ENCODE results near the gene RIMOC1.

The RIMOC1 gene

GRCh38 chr5:41908374-41909079 lies 4.4 kb downstream of the RIMOC1 start:
- no peak for TF ChIP-seq CTCF (IDR thresholded peaks at IDR 0.05; ENCODE audit: control insufficient read depth, extremely low read depth, insufficient read depth)
- no peak for DNase-seq (ENCODE audit: low read depth)
- no peak overlapping the region for H3K4me3 ChIP-seq (ENCODE audit: low read depth, low read length)

- no peak overlapping the region for H3K4me3 ChIP-seq (ENCODE audit: low read depth, low read length)
- no peak for TF ChIP-seq CTCF (IDR thresholded peaks at IDR 0.05; ENCODE audit: control insufficient read depth, extremely low read depth, insufficient read depth)
- DNase-seq (ENCODE audit: low read depth), result no peak
Measured at GRCh38 chr5:41918105-41918504, 14.0 kb downstream of the RIMOC1 start.

DNA sequence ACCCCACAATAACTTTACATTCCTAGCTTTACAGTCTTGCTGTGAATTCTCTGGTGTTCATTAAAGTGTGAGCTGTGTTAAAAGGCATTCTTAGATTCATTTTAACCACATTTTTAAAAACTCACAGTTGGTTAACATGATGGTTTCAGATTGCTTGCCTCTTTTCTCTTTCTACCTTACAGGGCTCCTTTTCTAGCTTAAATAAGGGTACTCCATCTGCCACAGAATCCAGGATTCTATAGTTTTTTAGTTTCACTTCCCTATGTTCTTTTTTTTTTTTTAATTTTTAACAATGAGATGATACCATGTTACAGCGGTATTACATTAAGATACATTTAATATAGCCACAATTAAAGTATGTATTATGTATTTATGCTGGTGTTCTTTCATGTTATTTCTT lies 17.0 kb downstream of the RIMOC1 start:
- no peak for TF ChIP-seq CTCF (IDR thresholded peaks at IDR 0.05; ENCODE audit: control insufficient read depth, extremely low read depth, insufficient read depth)
- no peak for DNase-seq (ENCODE audit: low read depth)

DNA sequence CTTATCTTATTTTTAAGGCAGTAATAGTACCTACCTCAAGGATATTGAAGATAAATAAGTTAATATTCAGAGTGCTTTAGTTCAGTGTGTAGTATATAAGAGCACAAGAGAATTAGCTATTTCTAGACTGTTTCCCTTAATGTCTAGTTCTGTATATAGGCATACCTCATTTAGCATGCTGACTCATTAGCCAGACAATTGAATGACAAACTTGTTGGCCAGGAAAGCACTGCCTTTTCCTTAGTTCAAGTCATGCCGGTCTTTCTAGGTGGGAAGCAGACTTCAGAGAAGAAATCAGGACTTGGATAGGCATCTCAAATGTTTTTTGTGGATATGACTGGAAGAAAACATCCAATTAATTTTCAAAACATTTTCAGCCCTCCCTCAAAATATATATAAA lies 17.7 kb downstream of the RIMOC1 start:
- TF ChIP-seq CTCF (IDR thresholded peaks at IDR 0.05; ENCODE audit: control insufficient read depth, extremely low read depth, insufficient read depth), result no peak
- no peak for DNase-seq (ENCODE audit: low read depth)
- H3K4me3 ChIP-seq (ENCODE audit: low read depth, low read length), result no peak overlapping the region

More for the DNA sequence above, 17.0 kb downstream of the RIMOC1 start:
- H3K4me3 ChIP-seq (ENCODE audit: low read depth, low read length), result no peak overlapping the region

DNA sequence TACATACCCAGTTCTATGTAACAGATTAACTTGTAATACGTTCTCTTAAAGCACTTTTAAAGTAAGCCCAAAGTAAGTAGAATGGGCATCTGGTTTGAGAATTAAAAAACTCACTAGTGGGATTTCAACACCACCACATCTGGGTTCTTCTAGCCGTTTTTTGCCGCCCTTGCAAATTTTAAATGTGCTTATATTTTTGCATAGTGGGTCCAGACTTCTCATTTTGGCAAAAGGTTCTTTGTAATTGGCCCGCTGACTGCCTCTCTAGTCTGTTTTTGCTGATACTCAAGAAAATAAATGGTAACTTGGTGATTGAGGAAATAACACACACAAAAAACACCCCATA lies 20.4 kb downstream of the RIMOC1 start:
- DNase-seq (ENCODE audit: low read depth), result no peak
- TF ChIP-seq CTCF (IDR thresholded peaks at IDR 0.05; ENCODE audit: control insufficient read depth, extremely low read depth, insufficient read depth), result no peak
- H3K4me3 ChIP-seq (ENCODE audit: low read depth, low read length), result peak overlapping the region; percentile 71

GRCh38 chr5:41924872-41925554 lies 20.9 kb downstream of the RIMOC1 start, which contains the start of gene FBXO4:
TSS of gene FBXO4 (plus strand) at chr5:41925281. CDS start at chr5:41925310, 29 bp downstream.
- peak; percentile 57 for DNase-seq (ENCODE audit: low read depth)
- TF ChIP-seq CTCF (IDR thresholded peaks at IDR 0.05; ENCODE audit: control insufficient read depth, extremely low read depth, insufficient read depth), result peak; percentile 91
- H3K4me3 ChIP-seq (ENCODE audit: low read depth, low read length), result peak within 1 kb of the TSS; percentile 71

Measured in LNCaP clone FGC (cell line).